NCI-H2196 (cell line): Measurements from ENCODE around the gene THAP4.

Experiments
- DNase-seq: peaks from one replicate; lab custom pipeline; 2025; ENCODE audit not compliant: unreplicated experiment; lab: John Stamatoyannopoulos, UW

Gene THAP4

GRCh38 chr2:241565411-241565810 is 71.5 kb downstream of the THAP4 start:
- no peak for DNase-seq

GRCh38 chr2:241564596-241565410 is 72.2 kb downstream of the THAP4 start:
- DNase-seq: no peak

GRCh38 chr2:241563981-241564595 is 72.9 kb downstream of the THAP4 start:
- no peak for DNase-seq

GRCh38 chr2:241563571-241563980 is 73.4 kb downstream of the THAP4 start:
- DNase-seq: no peak

- DNase-seq: no peak
Measured at GRCh38 chr2:241563031-241563507, 73.9 kb downstream of the THAP4 start.

- DNase-seq: no peak
Measured at GRCh38 chr2:241562269-241562891, 74.6 kb downstream of the THAP4 start.

- no peak for DNase-seq
Measured at GRCh38 chr2:241561832-241562231, 75.1 kb downstream of the THAP4 start.

GRCh38 chr2:241560883-241561474 is 76.0 kb downstream of the THAP4 start:
- DNase-seq: no peak

- no peak for DNase-seq
Measured at GRCh38 chr2:241560162-241560882, 76.6 kb downstream of the THAP4 start.

- DNase-seq: peak; percentile 53
Measured at GRCh38 chr2:241559323-241560161, 77.4 kb downstream of the THAP4 start.

- peak; percentile 73 for DNase-seq
Measured at GRCh38 chr2:241558532-241559322, 78.2 kb downstream of the THAP4 start, which contains the start of gene BOK. Gene BOK, plus strand, starts transcription at chr2:241558745. Its CDS starts 739 bp downstream, at chr2:241559484.

GRCh38 chr2:241556746-241557145 is 80.2 kb downstream of the THAP4 start:
- DNase-seq: no peak

- no peak for DNase-seq
Measured at GRCh38 chr2:241555711-241556110, 81.2 kb downstream of the THAP4 start.

GRCh38 chr2:241554610-241555322 is 82.2 kb downstream of the THAP4 start:
- DNase-seq: no peak

GRCh38 chr2:241553981-241554380 is 83.0 kb downstream of the THAP4 start:
- no peak for DNase-seq

GRCh38 chr2:241553512-241553830 is 83.5 kb downstream of the THAP4 start:
- no peak for DNase-seq

GRCh38 chr2:241551998-241552737 is 84.8 kb downstream of the THAP4 start:
- DNase-seq: no peak

- no peak for DNase-seq
Measured at GRCh38 chr2:241551599-241551997, 85.4 kb downstream of the THAP4 start.
